Activated T-cell treated with anti-CD3 and anti-CD28 coated beads, Interleukin-2, amount 50 U/mL, for 1 hour (primary cell): ENCODE data around the gene ACTR8.

Experiments used
- DNase-seq: peaks from one replicate; pipeline ENCODE4 v3.0.0-alpha.2; 2020

The ACTR8 gene

GRCh38 chr3:53833700-53834099 lies 48.3 kb downstream of the ACTR8 start:
- no peak for DNase-seq

DNA sequence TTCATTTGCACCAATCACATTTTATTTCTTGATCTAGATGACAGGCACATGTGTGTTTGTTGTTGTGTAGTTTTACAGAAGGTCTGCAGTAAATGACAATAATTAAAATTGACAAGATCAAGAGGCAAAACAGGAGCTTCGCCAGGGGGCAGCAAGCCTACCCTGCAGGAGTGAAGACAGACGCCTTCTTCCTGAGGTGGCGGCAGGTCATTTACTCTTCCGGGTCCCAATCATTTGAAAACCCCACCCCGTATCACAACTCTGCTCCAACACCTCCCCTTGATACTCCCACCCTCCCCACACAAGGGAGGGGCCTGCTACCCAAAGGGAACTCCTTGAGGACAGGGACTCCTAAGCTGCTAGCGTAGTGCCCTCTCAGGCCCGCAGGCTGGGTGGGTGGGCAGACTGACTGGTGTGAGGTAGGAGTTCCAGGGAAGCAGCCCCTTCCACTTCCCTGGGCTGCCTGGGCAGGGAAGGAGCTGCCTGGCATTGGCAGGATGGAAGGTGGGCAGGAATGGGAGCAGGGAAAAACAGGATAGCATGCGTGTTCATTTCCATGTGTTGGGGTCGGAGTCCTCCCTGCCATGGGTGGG lies 48.8 kb downstream of the ACTR8 start:
- DNase-seq = no peak

DNA sequence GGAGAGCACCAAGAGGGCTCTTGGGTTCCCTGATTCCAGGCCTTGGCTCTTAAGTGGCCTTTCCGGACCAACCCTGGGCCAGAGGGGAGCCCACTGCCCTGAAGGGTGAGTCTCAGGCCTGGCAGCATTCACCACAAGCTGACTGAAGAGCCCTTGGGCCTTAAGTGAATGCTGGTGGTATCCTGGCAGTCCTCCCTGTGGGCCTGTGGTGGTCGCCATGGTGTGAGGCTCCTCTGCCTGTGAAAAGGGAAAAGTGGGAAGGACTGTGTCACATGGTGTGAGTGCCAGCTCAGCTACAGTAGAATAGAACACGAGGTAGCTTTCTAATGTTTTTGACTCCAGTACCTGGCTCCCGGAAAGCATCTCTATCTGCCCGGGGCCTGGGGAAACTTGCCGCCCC lies 51.0 kb downstream of the ACTR8 start:
- DNase-seq = no peak

GRCh38 chr3:53829605-53830004 lies 52.3 kb downstream of the ACTR8 start:
- DNase-seq = no peak

DNA sequence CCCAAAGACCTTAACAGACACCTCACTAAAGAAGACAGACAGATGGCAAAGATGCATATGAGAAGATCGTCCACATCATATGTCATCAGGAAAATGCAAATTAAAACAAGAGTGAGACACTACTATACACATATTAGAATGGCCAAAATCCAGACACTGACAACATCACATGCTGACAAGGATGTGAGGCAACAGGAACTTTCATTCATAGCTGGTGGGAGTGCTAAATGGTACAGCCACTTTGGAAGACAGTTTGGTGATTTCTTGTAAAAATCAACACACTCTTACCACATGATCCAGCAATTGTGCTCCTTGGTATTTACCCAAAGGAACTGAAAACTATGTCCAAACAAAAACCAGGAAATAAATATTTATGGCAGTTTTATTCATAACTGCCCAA lies 53.4 kb downstream of the ACTR8 start:
- DNase-seq = no peak

DNA sequence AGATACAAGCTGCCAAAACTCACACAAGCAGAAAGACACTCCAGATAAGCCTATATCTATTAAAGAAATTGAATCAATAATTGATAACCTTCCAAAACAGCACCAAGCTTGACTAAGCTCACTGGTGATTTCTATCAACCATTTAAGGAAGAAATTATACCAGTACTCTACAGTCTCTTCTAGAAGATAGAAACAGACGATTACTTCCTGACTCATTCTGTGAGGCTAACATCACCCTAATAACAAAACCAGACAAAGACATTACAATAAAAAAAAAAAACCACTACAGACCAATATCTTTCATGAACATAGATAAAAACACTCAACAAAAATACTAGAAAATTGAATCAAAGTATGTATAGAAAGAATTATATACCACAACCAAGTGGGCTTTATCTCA lies 55.9 kb downstream of the ACTR8 start:
- DNase-seq = no peak

DNA sequence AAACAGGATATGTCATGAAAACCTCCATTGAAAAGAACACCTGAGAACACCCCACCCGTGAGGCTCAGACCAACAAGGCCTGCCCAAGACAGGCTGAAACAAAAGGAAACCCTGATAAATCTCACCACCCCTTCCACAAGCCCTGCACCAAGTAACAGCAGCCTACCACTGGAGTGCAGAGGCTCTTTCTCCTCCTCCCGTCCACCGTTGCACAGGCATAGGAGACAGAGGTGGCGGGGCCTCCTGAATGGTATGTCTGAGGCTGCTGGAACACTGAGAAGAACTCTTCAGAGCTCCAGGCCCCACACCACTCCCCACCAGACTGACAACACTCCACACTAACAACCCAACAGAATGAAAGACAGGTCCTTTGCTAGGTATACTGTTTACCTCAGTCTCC lies 57.2 kb downstream of the ACTR8 start:
- no peak for DNase-seq

DNA sequence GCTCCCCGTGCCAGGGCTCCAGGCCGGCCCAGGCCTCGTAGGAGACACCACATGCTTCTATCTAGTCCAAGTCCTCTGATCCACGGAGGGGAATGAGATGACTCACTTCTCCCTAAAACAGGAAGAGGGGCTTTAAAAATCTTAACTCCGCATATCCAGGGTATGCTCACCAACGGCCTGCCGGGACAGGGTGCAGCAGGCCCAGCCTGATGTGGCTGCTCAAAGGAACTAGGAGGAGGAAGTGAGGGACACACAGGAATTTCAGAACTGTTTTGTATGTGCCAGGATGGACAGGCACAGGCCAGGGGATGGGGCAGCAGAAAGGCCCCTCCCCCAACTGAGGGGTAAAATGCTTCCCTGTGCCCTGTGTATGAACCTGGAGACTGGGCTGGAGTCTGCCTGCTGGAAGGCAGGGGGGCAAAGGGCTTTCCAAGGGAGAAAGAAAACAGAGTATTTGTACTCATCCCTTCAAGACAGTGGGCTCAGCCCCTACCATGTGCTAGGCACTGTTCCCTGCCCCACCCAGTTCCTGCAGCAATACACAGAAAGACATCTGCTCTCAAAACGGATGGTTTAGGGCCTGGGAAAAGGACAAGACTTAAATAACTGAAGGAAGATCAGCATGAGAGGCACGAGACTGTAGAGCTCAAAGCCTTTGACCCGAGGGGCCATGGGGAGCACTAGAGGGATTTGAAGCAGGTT lies 57.8 kb downstream of the ACTR8 start:
- no peak for DNase-seq

DNA sequence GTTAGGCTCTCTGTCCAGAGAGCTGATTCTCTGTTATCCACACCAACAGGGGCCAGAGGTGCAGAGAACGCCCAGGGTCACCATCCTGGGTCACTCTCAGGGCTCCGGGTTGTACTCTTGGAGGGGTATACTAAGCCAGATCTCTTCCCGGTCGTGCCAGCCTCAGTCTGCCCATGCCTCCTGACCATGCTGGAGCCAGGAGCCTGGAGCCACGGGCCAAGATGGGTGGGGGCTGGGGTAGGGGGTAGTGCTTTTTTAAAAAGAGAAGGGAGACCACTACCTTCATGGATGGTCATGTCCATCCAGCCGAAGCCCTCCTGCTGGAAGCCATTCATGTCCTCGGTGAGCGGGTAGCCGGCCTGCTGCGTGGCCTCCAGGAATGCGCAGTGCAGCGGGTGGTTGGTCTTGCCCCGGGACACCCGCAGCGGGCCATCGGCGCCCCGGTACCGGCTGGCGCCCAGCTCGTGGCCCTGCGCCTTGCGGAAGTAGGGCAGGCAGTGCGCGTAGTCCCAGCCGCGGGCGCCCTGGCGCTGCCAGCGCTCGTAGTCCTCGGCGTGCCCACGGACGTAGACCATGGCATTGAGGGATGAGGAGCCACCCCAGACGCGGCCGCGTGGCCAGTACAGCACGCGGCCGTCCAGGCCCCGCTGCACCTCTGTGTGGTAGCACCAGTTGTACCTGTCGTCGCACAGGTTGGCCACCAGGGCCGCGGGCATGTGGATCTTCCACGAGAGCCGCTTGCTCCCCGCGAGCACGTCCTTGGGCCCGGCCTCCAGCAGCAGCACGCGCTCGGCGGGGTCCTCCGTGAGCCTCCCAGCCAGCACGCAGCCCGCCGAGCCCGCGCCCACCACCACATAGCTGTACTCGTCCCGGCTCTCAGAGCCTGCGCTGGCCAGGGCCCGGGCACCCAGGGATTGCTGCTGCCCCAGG lies 58.7 kb downstream of the ACTR8 start:
- no peak for DNase-seq

GRCh38 chr3:53822331-53822741 lies 59.6 kb downstream of the ACTR8 start:
- DNase-seq = no peak

DNA sequence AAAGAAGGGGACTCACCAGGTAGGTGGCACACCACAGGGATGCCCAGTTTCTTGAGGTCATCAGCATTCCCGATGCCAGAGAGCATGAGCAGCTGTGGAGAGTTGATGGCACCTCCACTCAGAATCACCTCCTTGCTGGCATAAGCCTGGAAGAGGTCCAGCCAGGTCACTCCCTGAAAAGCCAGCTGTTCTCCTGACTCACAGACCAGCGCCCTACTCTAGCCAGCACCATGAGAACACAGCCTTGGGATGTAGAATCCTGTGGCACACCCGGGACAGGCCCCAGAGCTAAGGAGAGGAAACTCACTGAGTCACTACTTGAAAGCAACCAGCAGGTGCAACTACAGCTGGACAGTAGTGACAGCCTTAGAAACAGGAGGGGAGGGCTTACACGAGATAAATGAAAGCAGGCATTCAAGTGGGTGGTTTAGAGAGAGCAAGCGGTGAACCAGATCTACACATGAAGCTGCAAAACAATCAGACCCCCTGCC lies 60.3 kb downstream of the ACTR8 start:
- no peak for DNase-seq

- no peak for DNase-seq
These were observed 61.0 kb downstream of the ACTR8 start for GRCh38 chr3:53820756-53821580.

DNA sequence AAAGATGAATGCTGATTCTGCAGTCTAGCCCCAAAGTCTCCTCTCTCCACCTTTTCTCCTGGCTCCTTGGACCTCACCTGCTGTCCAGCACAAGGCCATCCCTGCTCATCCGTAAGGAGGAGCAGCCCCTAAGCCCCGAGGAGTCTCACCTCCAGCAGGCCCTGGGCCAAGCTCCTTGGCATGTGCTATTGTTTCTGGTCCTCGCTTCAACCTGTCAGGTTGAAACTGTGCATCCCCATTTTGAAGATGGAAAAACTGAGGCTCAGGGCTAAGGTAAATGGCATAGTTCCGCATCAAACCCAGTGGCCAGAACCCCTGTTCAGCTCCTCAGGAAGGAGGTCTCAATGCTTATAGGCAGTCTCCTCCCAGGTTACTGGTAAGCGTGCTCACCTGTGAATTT lies 61.9 kb downstream of the ACTR8 start:
- DNase-seq = no peak

DNA sequence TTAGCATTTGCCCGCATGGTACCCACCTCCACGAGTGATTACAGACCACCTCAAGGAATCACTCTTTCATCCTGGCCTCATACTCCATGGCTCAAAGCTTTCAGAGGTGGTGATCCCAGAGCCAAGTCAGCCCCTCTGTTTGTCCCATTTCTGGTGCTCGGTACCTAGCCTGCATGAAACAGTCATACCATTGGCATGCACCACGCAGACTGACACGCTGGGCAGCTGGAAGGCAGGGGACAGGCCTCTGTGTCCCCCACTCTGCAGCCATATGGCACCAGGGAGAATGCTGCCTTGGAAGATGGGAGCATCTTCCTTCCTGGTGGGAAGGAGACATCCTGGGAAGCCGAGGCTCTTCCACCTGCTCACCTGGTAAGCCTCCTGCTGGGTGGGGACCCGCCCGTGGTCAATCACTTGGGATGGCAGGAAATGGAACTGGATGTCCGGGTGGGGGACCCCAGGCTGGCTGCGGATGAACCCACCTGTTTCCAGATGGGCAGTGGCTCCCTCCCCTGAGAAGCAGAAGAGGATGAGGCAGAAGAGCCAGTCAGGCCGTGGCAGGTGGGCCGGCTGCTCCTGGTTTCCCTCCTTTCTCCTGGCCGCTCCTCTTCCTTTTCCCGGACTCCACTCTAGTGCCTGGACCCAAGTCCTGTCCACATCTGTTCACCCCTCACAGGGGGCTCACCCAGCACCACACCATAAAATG lies 62.6 kb downstream of the ACTR8 start:
- no peak for DNase-seq

GRCh38 chr3:53818221-53819162 lies 63.5 kb downstream of the ACTR8 start:
- no peak for DNase-seq

DNA sequence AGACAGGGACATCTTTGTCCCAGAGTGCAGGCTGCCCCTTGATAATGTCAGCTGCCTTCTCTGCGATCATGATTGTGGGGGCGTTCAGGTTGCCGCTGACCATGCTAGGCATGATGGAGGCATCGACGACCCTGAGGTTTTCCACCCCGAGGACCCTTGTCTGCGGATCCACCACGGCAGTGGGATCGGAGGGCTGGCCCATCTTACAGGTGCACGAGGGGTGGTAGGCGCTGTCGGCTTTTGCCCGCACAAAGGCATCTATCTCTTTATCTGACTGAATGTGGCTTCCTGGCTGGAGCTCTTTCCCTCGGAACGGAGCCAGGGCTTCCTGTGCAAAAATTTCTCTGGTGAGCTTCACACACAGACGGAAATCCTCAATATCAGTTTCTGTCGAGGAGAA lies 64.1 kb downstream of the ACTR8 start:
- DNase-seq = no peak

DNA sequence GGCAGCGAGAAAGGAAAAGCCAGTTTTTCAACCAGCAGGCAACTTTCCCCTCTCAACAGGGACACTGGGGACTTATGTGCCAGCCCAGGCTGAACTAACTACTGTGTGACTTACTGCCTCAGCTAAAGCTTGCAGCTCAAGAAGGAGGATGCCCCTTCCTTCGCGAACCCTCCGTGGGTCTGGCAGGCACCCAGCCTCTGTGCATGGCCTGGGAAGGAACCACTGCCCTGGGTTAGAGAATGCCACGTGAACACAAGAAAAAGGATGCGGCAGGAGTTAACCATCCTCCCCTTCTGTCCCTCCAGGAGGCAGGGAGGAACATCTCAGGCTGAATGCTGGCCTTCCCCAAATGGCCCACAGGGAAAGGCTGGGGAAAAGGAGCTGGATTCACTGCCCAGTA lies 64.7 kb downstream of the ACTR8 start:
- DNase-seq = no peak
